ENCODE results near the gene SDC3. TPM values are rescaled to one million over a fixed set of nuclear protein-coding genes. Genes with fewer than 3 reads are reported as not detected.
"Not testable (repeated sequence)": the region's sequence is repeated elsewhere in the genome, so short reads cannot be mapped to it uniquely, and the experiment has no call there.

SDC3 gene
- total RNA-seq, 1 donor from 2014 or later = 51.9 TPM

- Histone ChIP-seq H3K4me3 (no peak overlapping the region), H3K27me3 (no peaks in the 10 kb centered on the region), H3K27ac (no peak overlapping the region), H3K4me1 (no peaks in the 10 kb centered on the region), H3K36me3 (peaks cover 60 to 86% of the 10 kb centered on the region in 2 donors), H3K9me3 (no peaks in the 10 kb centered on the region)
- DNase-seq (ENCODE audit: low spot score in 2 of 2) = no peak
- TF ChIP-seq CTCF (IDR thresholded peaks at IDR 0.05) = no peak
- intact Hi-C loops (cut with DNase I) = no loop called here
Measured at GRCh38 chr1:30942326-30942963, 33.9 kb upstream of the SDC3 start.

GRCh38 chr1:30940541-30940940, 32.0 kb upstream of the SDC3 start:
- intact Hi-C loops (cut with DNase I) = no loop called here
- TF ChIP-seq CTCF (IDR thresholded peaks at IDR 0.05) = no peak
- DNase-seq (ENCODE audit: low spot score in 2 of 2) = no peak

DNA sequence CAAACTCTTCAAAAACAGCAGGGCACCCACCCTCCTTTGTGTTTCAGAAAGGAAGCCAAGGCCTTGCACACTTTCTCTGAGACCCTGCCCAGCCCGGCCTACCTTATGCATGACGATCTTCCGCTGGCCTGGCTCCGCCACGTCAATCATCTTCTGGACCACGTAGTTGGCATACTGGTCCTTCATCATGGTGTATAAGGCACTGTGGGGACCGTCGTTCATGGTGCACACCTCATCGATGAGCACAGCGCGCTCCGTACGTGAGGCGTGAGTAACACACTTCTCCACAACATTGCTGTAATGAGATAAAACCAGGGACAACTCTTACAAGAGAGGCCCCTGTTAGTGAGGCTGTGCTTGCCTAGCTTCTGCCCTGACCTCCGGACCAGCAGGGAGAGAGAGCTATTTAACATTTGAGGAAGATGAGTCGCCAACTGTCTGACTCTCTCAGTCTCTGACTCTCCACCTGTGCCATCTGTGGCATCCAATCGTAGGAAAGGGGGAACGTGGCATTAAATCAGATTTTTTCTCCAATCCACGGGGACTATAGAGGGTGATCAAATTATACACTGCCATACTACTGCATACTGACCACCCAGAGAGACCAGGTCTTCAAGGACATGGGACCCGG, 28.1 kb upstream of the SDC3 start:
- Histone ChIP-seq H3K27ac (no peak overlapping the region), H3K4me3 (no peak overlapping the region)
- intact Hi-C loops (cut with DNase I) = no loop called here

More at GRCh38 chr1:30940541-30940940, 32.0 kb upstream of the SDC3 start:
- no peak overlapping the region for H3K27ac ChIP-seq
- H3K9me3 ChIP-seq = no peaks in the 10 kb centered on the region
- peaks cover 64 to 84% of the 10 kb centered on the region in 2 donors for H3K36me3 ChIP-seq
- H3K4me1 ChIP-seq = no peaks in the 10 kb centered on the region
- H3K4me3 ChIP-seq = no peak overlapping the region
- no peaks in the 10 kb centered on the region for H3K27me3 ChIP-seq

GRCh38 chr1:30935758-30936157, 27.2 kb upstream of the SDC3 start:
- intact Hi-C loops (cut with DNase I); H3K4me3 ChIP-seq; H3K27ac ChIP-seq; H3K4me1 ChIP-seq; DNase-seq (ENCODE audit: low spot score in 2 of 2); H3K9me3 ChIP-seq; H3K27me3 ChIP-seq: not testable (repeated sequence)
- H3K36me3 ChIP-seq = peaks cover 65 to 77% of the 10 kb centered on the region in 2 donors

More for the DNA sequence above, 28.1 kb upstream of the SDC3 start:
- Histone ChIP-seq H3K4me1 (no peaks in the 10 kb centered on the region), H3K36me3 (peaks cover 65 to 80% of the 10 kb centered on the region in 2 donors), H3K9me3 (no peaks in the 10 kb centered on the region), H3K27me3 (no peaks in the 10 kb centered on the region)
- DNase-seq (ENCODE audit: low spot score in 2 of 2) = no peak
- no peak for TF ChIP-seq CTCF (IDR thresholded peaks at IDR 0.05)

DNA sequence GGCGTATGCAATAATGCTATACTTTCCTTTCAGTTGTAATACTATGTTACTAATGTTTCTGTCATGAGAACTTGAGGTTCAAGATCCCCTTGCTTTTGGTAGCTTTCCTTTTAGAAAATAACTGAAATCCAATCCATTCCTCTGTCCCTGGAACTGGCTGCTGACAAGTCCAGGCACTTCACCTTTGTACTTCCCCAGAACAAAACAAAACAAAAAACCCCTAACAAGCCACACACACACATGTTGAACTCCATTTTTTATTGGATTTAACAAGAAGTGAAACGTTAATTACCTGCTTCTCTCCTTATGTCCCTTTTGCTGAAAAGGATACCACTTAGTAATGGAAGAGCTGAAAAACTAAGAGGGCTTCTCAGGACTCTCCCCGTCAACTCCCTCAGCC, 26.1 kb upstream of the SDC3 start:
- H3K4me1 ChIP-seq = no peaks in the 10 kb centered on the region
- DNase-seq (ENCODE audit: low spot score in 2 of 2) = no peak
- no peak overlapping the region for H3K4me3 ChIP-seq
- H3K27ac ChIP-seq = no peak overlapping the region
- H3K36me3 ChIP-seq = peaks cover 55 to 66% of the 10 kb centered on the region in 2 donors
- no peaks in the 10 kb centered on the region for H3K27me3 ChIP-seq
- intact Hi-C loops (cut with DNase I) = no loop called here
- no peak for TF ChIP-seq CTCF (IDR thresholded peaks at IDR 0.05)
- H3K9me3 ChIP-seq = no peaks in the 10 kb centered on the region

DNA sequence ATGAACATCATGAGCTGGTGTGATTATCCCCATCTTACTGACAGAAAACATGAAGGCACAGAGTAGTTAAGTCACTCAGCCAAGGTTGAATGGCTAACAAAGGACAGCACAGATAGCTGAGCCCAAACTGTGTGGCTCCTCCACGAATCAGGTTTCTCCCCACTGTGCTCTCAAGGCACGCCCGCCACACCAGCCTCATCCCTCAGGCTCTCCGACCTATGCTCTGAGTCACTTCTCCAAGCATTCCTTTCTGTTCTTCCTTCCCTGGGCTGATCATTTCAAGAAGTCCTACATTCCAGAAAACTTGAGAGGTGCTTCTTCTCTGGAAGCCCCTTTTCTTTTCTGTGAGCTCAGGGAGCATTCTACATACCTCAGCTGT, 25.3 kb upstream of the SDC3 start:
- H3K9me3 ChIP-seq = no peaks in the 10 kb centered on the region
- no peaks in the 10 kb centered on the region for H3K4me1 ChIP-seq
- no peaks in the 10 kb centered on the region for H3K27me3 ChIP-seq
- no peak for TF ChIP-seq CTCF (IDR thresholded peaks at IDR 0.05)
- no peak overlapping the region for H3K4me3 ChIP-seq
- DNase-seq (ENCODE audit: low spot score in 2 of 2) = no peak
- intact Hi-C loops (cut with DNase I) = no loop called here
- no peak overlapping the region for H3K27ac ChIP-seq
- peaks cover 49 to 58% of the 10 kb centered on the region in 2 donors for H3K36me3 ChIP-seq

Measured in ascending aorta (tissue), 2 donors.